IPS-20b (cell line): ENCODE data around the gene FRS3.

Source experiments
- H3K27ac ChIP-seq: one replicate; pipeline ENCODE4 v1.5.1; 2013; ENCODE audit warnings: low read length
- H3K27me3 ChIP-seq: 2 replicates; pipeline ENCODE4 v1.6.1; 2013; ENCODE audit warnings: mild to moderate bottlenecking, low read length, inconsistent platforms; ENCODE audit not compliant: insufficient read depth
- H3K36me3 ChIP-seq: 2 replicates; pipeline ENCODE4 v1.6.1; 2013; ENCODE audit warnings: low read depth, mild to moderate bottlenecking, inconsistent platforms, low read length, moderate library complexity; ENCODE audit not compliant: insufficient read depth
- H3K4me1 ChIP-seq: 2 replicates; pipeline ENCODE4 v1.6.1; 2013; ENCODE audit warnings: mild to moderate bottlenecking, control low read depth, inconsistent platforms, low read length, moderate library complexity; ENCODE audit not compliant: insufficient read depth
- H3K4me3 ChIP-seq: 2 replicates; pipeline ENCODE4 v1.5.1; 2013; ENCODE audit warnings: mild to moderate bottlenecking, low read length, inconsistent platforms
- H3K9ac ChIP-seq: 2 replicates; pipeline ENCODE4 v1.6.1; 2013; ENCODE audit warnings: low read depth, mild to moderate bottlenecking, inconsistent platforms, low read length, moderate library complexity
- H3K9me3 ChIP-seq: 2 replicates; pipeline ENCODE4 v1.6.1; 2013; ENCODE audit warnings: mild to moderate bottlenecking, low read depth, low read length, inconsistent platforms; ENCODE audit not compliant: insufficient read depth

Gene FRS3

GRCh38 chr6:41746107-41746506 is 33.6 kb downstream of the FRS3 start:
- Histone ChIP-seq H3K36me3 (no peaks in the 10 kb centered on the region), H3K9me3 (no peaks in the 10 kb centered on the region), H3K4me1 (no peaks in the 10 kb centered on the region), H3K27me3 (no peaks in the 10 kb centered on the region), H3K27ac (no peak overlapping the region), H3K9ac (no peak overlapping the region), H3K4me3 (no peak overlapping the region)

GRCh38 chr6:41744236-41744787 is 35.4 kb downstream of the FRS3 start:
- H3K4me3 ChIP-seq: no peak overlapping the region
- no peak overlapping the region for H3K9ac ChIP-seq
- no peaks in the 10 kb centered on the region for H3K9me3 ChIP-seq
- H3K4me1 ChIP-seq: no peaks in the 10 kb centered on the region
- no peaks in the 10 kb centered on the region for H3K27me3 ChIP-seq
- no peaks in the 10 kb centered on the region for H3K36me3 ChIP-seq
- no peak overlapping the region for H3K27ac ChIP-seq

- Histone ChIP-seq H3K9ac (no peak overlapping the region), H3K27me3 (no peaks in the 10 kb centered on the region), H3K4me3 (no peak overlapping the region), H3K27ac (no peak overlapping the region), H3K4me1 (no peaks in the 10 kb centered on the region), H3K36me3 (no peaks in the 10 kb centered on the region), H3K9me3 (no peaks in the 10 kb centered on the region)
Observed at GRCh38 chr6:41743406-41744235, 36.1 kb downstream of the FRS3 start.

- no peak overlapping the region for H3K4me3 ChIP-seq
- no peak overlapping the region for H3K9ac ChIP-seq
- H3K9me3 ChIP-seq: no peaks in the 10 kb centered on the region
- H3K27me3 ChIP-seq: no peaks in the 10 kb centered on the region
- no peaks in the 10 kb centered on the region for H3K36me3 ChIP-seq
- H3K4me1 ChIP-seq: no peaks in the 10 kb centered on the region
- no peak overlapping the region for H3K27ac ChIP-seq
Observed at GRCh38 chr6:41741625-41742490, 37.8 kb downstream of the FRS3 start.

DNA sequence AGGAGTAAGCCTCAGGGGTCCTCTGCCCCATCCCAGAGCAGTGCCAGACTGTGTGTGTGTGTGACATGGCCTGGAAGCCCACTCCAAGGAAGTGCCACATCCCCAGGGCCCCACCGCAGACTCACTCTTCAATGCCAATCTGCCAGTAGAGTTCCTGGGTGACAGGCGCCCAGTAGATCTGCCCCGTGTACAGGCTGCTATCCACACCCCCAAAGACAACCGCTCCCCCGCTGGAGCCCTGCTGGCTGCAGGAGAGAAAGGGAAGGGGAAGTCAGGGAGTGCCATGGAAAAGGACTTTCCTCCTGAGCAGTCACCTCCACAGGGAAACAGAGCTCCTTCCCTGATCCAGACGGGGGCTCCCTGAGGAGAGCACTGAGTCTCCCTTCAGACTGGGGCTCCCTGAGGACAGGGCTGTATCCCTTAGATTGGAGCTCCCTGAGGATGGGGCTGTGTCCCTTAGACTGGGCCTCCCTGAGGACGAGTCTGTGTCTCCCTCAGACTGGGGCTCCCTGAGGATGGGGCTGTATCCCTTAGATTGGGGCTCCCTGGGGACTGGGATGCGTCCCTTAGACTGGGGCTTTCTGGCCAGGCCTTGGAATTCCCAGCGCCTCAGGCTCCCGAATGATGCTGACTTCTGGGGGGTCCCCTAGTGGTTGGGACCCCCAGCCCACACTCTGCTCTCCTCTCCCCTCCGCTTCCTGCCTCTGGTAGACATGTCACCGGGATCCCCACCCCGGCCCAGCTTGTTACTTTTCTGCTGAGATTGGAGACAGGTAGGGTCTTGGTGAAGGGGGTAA is 39.1 kb downstream of the FRS3 start:
- Histone ChIP-seq H3K36me3 (no peaks in the 10 kb centered on the region), H3K9me3 (no peaks in the 10 kb centered on the region), H3K4me1 (peaks cover 4% of the 10 kb centered on the region; the same call in 1 of the 2 replicates), H3K27me3 (no peaks in the 10 kb centered on the region), H3K27ac (no peak overlapping the region), H3K9ac (no peak overlapping the region), H3K4me3 (no peak overlapping the region)

DNA sequence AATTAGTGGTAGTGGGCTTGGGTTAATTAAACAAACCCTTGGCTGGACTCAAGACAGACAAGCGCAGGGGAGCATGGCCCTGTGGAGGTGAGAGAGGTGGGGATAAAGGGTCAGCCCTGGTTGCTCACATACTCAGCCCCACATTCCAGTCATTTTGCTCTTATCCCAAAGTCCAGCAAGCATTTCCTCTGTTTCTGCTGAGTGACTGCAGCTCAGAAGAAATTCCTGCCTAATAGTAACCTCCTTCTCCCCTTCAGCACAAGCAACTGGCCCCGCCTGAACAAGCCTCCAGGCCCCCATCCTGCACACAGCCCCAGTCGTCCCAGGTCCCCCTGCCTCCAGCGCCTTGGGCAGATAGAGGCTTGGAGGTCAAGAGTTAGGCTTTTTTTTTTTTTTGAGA is 40.7 kb downstream of the FRS3 start:
- Histone ChIP-seq H3K36me3 (no peaks in the 10 kb centered on the region), H3K27me3 (no peaks in the 10 kb centered on the region), H3K9ac (no peak overlapping the region), H3K27ac (no peak overlapping the region), H3K9me3 (no peaks in the 10 kb centered on the region), H3K4me3 (no peak overlapping the region), H3K4me1 (peaks cover 4% of the 10 kb centered on the region; the same call in 1 of the 2 replicates)

DNA sequence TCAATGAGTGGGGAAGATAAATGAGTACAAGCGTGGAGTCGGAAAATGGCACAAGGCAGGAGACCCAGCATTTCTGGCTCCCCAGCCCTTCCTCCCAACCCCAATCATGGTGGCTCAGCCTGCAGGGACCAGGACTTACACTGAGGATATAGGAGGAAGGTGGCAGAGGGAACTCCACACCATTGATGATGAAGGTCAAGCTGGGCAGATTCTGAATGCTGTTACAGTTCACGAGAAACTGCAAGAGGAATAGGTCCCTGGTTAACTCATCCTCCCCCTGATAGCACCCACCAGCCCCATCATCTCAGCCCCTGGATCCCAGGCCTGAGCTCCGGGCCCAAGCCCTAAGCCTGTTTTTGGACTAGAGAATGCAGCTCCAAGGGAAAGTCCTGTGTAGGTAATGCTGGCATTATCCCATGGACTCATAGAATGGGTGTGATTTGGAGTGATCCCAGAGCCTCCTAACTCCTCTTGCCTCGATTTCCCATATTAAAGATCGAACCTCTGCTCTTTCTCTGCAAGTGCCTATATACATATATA is 42.0 kb downstream of the FRS3 start:
- Histone ChIP-seq H3K27me3 (peaks cover 12% of the 10 kb centered on the region), H3K27ac (no peak overlapping the region), H3K4me3 (no peak overlapping the region)

GRCh38 chr6:41736800-41737555 is 42.7 kb downstream of the FRS3 start:
- H3K4me3 ChIP-seq: no peak overlapping the region
- H3K36me3 ChIP-seq: no peaks in the 10 kb centered on the region
- no peak overlapping the region for H3K27ac ChIP-seq
- H3K27me3 ChIP-seq: peaks cover 19% of the 10 kb centered on the region
- no peak overlapping the region for H3K9ac ChIP-seq
- no peaks in the 10 kb centered on the region for H3K9me3 ChIP-seq
- H3K4me1 ChIP-seq: peaks cover 13% of the 10 kb centered on the region

More for the DNA sequence above, 42.0 kb downstream of the FRS3 start:
- H3K9me3 ChIP-seq: no peaks in the 10 kb centered on the region
- H3K36me3 ChIP-seq: no peaks in the 10 kb centered on the region
- peaks cover 9% of the 10 kb centered on the region for H3K4me1 ChIP-seq
- no peak overlapping the region for H3K9ac ChIP-seq

DNA sequence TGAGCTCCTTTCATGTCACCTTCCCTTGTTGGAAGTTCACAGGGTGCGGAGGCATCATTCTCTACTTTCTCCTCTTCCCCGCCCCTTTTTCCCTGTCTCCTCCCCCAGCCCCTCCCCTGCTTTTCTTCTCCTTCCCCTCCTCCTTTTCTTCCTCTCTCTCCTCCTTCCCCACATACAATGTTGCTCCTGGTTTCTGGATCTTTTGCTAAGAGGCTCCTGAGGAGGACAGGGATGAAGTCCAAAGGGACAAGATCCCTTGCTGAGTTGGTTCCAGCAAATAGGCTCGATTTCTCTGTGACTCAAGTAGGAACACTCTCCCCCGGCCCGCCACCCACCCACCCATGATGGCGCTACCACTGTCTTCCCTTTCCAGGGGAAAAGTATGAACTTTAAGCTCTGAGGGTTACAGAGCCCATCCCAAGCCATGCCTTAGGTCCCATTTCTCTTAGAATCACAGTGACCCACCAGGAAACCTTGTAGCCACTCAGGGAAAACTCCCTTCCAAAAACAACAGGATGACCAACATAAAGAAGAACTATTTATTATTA is 43.4 kb downstream of the FRS3 start:
- peaks cover 13% of the 10 kb centered on the region for H3K4me1 ChIP-seq
- no peak overlapping the region for H3K9ac ChIP-seq
- H3K27ac ChIP-seq: no peak overlapping the region
- peak overlapping the region; percentile 48 for H3K4me3 ChIP-seq
- H3K36me3 ChIP-seq: no peaks in the 10 kb centered on the region
- peaks cover 23% of the 10 kb centered on the region for H3K27me3 ChIP-seq
- no peaks in the 10 kb centered on the region for H3K9me3 ChIP-seq

DNA sequence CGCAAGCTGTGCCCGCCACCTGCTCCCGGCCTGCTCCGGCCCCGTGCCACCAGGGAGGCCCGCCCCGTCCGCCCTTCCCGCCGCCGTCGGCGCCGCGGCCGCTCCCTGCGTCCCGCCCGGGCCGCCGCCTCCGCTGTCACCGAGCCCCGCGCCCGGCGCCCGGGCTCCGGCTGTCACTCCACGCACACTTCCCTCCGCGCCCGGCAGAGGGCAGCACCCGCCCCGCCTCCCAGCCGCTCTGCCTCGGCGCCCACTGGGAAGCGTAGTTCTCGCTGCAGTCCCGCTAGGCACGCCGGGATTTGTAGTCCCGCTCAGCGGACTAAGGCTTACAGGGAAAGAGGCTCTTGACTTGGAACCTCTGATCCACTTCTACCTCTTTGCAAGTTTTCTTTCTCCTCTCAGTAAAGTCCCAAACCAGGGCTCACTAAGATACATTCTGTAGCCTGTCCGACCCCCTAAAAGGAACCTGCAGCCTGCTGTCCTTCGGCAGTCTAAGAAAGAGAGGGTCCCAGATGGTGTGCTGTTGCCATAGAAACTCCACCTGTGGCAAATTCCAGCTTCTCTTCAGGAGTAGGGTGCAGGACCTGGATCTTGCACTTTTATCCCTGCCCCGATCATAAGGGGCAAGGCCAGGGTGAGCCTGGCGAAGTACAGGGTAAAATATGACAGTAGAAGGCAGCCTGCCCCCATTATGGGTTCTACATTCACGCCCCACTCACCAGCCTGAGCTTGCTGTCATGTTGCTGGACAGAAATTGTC is 44.1 kb downstream of the FRS3 start, which contains the start of gene TFEB:
TSS of gene TFEB (minus strand) at position 182 of the 759 bp plus-strand sequence. CDS start 44,395 bp downstream, outside the sequence.
- Histone ChIP-seq H3K27ac (no peak within 1 kb of the TSS), H3K27me3 (peaks cover 23% of the 10 kb centered on the region), H3K9ac (no peak within 1 kb of the TSS), H3K36me3 (no peaks in the 10 kb centered on the region), H3K9me3 (no peaks in the 10 kb centered on the region), H3K4me1 (peaks cover 16% of the 10 kb centered on the region), H3K4me3 (peak within 1 kb of the TSS; percentile 57)
